BE2C (cell line): Measurements from ENCODE around the gene RRBP1.

Source experiments
- DNase-seq: peaks from one replicate; pipeline ENCODE4 v3.0.0-alpha.2; 2020
- H3K27me3 ChIP-seq: fragments of 250-450 bp; sonication (Bioruptor Pico); 2 replicates; pipeline ENCODE4 v1.5.1; 2020; ENCODE audit warnings: mild to moderate bottlenecking
- H3K36me3 ChIP-seq: fragments of 250-450 bp; sonication (Bioruptor Pico); 2 replicates; pipeline ENCODE4 v1.5.1; 2020; ENCODE audit warnings: mild to moderate bottlenecking
- H3K4me1 ChIP-seq: fragments of 250-450 bp; sonication (Bioruptor Pico); 2 replicates; pipeline ENCODE4 v1.5.1; 2020
- H3K4me3 ChIP-seq: 2 replicates; pipeline ENCODE4 v1.5.1; 2011; ENCODE audit warnings: low read depth, low read length
- H3K9me3 ChIP-seq: fragments of 250-450 bp; sonication (Bioruptor Pico); 2 replicates; pipeline ENCODE4 v1.5.1; 2020
- TF ChIP-seq, protein P1 (sequence below): IDR thresholded peaks from 2 replicates; pipeline ENCODE4 v1.5.1; 2012; ENCODE audit warnings: mild to moderate bottlenecking, low read depth, low read length

The RRBP1 gene

GRCh38 chr20:17704589-17705317 is 22.7 kb upstream of the RRBP1 start:
- no peaks in the 10 kb centered on the region for H3K36me3 ChIP-seq
- no peaks in the 10 kb centered on the region for H3K9me3 ChIP-seq
- H3K27me3 ChIP-seq: no peaks in the 10 kb centered on the region
- TF ChIP-seq, protein P1, sequence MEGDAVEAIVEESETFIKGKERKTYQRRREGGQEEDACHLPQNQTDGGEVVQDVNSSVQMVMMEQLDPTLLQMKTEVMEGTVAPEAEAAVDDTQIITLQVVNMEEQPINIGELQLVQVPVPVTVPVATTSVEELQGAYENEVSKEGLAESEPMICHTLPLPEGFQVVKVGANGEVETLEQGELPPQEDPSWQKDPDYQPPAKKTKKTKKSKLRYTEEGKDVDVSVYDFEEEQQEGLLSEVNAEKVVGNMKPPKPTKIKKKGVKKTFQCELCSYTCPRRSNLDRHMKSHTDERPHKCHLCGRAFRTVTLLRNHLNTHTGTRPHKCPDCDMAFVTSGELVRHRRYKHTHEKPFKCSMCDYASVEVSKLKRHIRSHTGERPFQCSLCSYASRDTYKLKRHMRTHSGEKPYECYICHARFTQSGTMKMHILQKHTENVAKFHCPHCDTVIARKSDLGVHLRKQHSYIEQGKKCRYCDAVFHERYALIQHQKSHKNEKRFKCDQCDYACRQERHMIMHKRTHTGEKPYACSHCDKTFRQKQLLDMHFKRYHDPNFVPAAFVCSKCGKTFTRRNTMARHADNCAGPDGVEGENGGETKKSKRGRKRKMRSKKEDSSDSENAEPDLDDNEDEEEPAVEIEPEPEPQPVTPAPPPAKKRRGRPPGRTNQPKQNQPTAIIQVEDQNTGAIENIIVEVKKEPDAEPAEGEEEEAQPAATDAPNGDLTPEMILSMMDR: no peak
- H3K4me1 ChIP-seq: no peaks in the 10 kb centered on the region
- DNase-seq: no peak
- no peak overlapping the region for H3K4me3 ChIP-seq

DNA sequence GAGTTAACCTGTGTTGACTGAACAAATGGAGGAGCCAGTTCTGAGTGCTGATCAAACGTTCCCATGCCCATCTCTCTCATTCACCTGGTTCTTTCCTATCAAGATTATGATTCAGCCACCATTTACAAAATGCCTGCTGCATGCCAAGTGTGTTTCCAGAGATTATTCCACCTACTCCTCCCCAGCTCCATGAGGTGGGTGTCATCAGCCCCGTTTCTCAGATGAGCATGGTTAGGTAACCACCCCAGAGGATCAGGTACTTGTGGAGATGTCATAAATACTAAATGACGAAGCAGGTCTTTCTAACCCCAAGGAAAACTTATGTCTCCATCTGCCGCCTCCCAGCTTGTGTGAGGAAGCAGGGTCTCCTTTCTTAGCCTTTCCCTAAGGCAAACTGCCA is 19.8 kb upstream of the RRBP1 start:
- DNase-seq: no peak
- TF ChIP-seq, protein P1: no peak
- H3K4me1 ChIP-seq: no peaks in the 10 kb centered on the region
- H3K4me3 ChIP-seq: no peak overlapping the region
- H3K27me3 ChIP-seq: no peaks in the 10 kb centered on the region
- no peaks in the 10 kb centered on the region for H3K36me3 ChIP-seq
- H3K9me3 ChIP-seq: no peaks in the 10 kb centered on the region

- H3K4me3 ChIP-seq: no peak overlapping the region
- no peaks in the 10 kb centered on the region for H3K27me3 ChIP-seq
- no peaks in the 10 kb centered on the region for H3K9me3 ChIP-seq
- DNase-seq: no peak
- no peaks in the 10 kb centered on the region for H3K4me1 ChIP-seq
- TF ChIP-seq, protein P1: no peak
- H3K36me3 ChIP-seq: no peaks in the 10 kb centered on the region
Measured at GRCh38 chr20:17700637-17701036, 18.6 kb upstream of the RRBP1 start.

DNA sequence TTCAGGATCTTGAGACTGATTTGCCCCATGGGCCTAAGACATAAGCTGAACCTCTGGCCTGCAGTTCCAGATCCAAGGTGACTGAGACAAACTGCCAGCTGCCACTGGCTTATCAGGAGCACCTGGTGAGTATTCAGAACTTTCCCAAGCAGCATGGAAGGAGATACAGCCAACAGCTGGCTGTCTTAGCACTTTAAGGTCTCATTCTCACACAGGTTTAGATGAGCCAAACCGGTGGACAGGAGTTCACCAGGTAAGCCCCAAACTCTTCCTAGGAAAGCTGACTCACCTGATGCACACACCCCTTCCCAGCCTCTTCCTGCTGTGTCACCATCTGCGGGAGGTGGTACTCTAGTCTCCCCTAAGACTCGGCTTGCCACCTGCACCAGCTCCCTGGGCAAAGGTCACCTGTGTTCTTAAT is 17.9 kb upstream of the RRBP1 start, which contains the start of gene BANF2:
BANF2 (plus strand) TSS at position 36 of the 421 bp plus-strand sequence. CDS start 25,060 bp downstream, outside the sequence.
- no peak for DNase-seq
- no peaks in the 10 kb centered on the region for H3K27me3 ChIP-seq
- no peaks in the 10 kb centered on the region for H3K36me3 ChIP-seq
- H3K4me3 ChIP-seq: no peak within 1 kb of the TSS
- TF ChIP-seq, protein P1: no peak
- H3K4me1 ChIP-seq: no peaks in the 10 kb centered on the region
- no peaks in the 10 kb centered on the region for H3K9me3 ChIP-seq

GRCh38 chr20:17698384-17698783 is 16.3 kb upstream of the RRBP1 start:
- no peak for DNase-seq
- Histone ChIP-seq H3K4me3 (no peak overlapping the region), H3K9me3 (no peaks in the 10 kb centered on the region), H3K4me1 (no peaks in the 10 kb centered on the region), H3K27me3 (no peaks in the 10 kb centered on the region), H3K36me3 (no peaks in the 10 kb centered on the region)
- TF ChIP-seq, protein P1: no peak

GRCh38 chr20:17697171-17697570 is 15.1 kb upstream of the RRBP1 start:
- H3K9me3 ChIP-seq: no peaks in the 10 kb centered on the region
- no peaks in the 10 kb centered on the region for H3K27me3 ChIP-seq
- no peaks in the 10 kb centered on the region for H3K4me1 ChIP-seq
- H3K4me3 ChIP-seq: no peak overlapping the region
- DNase-seq: no peak
- no peaks in the 10 kb centered on the region for H3K36me3 ChIP-seq
- TF ChIP-seq, protein P1: no peak
